BJ (cell line): ENCODE measurements around the gene PTTG1. TPM values are rescaled to one million over a fixed set of nuclear protein-coding genes. Genes with fewer than 3 reads are reported as not detected.

Source experiments
- CTCF ChIA-PET: fragments of 350-600 bp; formaldehyde crosslinking; extraction: SDS; loops from one replicate; lab custom pipeline; 2021; ENCODE audit warnings: antibody characterized with exemption, inconsistent platforms; lab: Yijun Ruan, JAX
- POLR2A ChIA-PET: fragments of 300-600 bp; sonication (Branson Sonifier 250); formaldehyde crosslinking; extraction: SDS; loops from one replicate; lab custom pipeline; 2021; ENCODE audit warnings: antibody characterized with exemption; lab: Charles Lee
- DNase-seq: peaks from one replicate; pipeline ENCODE4 v3.0.0-alpha.2; 2011; ENCODE audit warnings: low read depth
- H3K27me3 ChIP-seq: 2 replicates; pipeline ENCODE4 v1.6.0; 2011; ENCODE audit warnings: low read length; ENCODE audit not compliant: control insufficient read depth, insufficient read depth
- H3K36me3 ChIP-seq: 2 replicates; pipeline ENCODE4 v1.5.1; 2011; ENCODE audit warnings: low read length; ENCODE audit not compliant: control insufficient read depth, insufficient read depth
- H3K4me3 ChIP-seq: 2 replicates; pipeline ENCODE4 v1.5.1; 2011; ENCODE audit warnings: low read depth, mild to moderate bottlenecking, control low read depth, low read length
- polyA plus RNA-seq: library from polyadenylated mRNA; depleted of rRNA; stranded (reverse); fragments of >200 nt; gene quantifications from 2 replicates; pipeline ENCODE4 v1.2.3, GENCODE V29; 2011
- TF ChIP-seq, protein P1 (sequence below): IDR thresholded peaks from 2 replicates; pipeline ENCODE4 v1.5.1; 2011; ENCODE audit warnings: low read depth, mild to moderate bottlenecking, control low read depth, inconsistent platforms, low read length, moderate library complexity; ENCODE audit not compliant: insufficient read depth

Gene PTTG1
- polyA plus RNA-seq, 1 experiment = 59.3 TPM

DNA sequence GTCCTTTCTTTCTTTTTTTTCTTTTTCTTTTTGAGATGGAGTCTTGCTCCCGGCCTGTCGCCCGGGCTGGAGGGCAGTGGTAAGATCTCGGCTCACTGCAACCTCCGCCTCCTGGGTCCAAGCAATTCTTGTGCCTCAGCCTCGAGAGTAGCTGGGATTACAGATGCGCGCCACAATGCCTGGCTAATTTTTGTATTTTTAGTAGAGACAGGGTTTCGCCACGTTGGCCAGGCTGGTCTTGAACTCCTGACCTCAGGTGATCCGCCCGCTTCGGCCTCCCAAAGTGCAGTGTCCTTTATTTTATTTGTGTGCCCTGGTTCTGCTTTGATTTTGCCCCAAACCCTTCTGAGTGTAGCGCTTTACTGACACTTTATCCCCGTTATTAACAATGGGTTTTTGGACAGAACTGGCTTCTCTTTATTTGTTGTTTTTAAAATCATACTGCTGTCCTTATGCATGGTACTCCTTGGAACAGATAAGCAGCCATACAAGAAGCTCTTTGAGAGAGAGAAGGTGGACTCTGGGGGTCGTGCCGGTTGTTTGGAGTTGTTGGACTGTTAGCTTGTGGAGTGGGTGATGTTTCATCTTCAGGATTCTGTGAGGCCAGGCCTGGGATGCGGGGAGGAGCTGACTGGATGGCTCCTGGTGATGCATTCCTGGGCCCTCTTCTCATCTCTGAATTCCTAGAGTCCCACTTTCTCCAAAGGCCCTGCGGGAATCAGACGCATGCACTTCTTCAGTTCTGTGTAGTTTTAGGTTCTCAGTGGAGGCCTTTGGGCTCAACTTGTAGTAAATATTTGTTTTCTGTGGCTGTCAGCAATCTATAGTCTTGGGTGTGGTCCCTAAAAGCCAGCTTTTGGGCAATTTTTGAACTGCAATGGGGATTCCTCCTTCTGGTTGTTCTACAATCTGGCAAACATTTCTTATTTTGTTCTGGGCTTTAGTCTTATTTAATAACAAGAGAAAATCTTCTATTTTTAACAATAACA is 47.8 kb downstream of the PTTG1 start:
- CTCF ChIA-PET = interaction anchor here (2.0 to 3.7 kb wide), 2 partner anchors 30 to 31 kb away, joined by 10 to 33 read pairs; no protein-coding TSS in a partner anchor

DNA sequence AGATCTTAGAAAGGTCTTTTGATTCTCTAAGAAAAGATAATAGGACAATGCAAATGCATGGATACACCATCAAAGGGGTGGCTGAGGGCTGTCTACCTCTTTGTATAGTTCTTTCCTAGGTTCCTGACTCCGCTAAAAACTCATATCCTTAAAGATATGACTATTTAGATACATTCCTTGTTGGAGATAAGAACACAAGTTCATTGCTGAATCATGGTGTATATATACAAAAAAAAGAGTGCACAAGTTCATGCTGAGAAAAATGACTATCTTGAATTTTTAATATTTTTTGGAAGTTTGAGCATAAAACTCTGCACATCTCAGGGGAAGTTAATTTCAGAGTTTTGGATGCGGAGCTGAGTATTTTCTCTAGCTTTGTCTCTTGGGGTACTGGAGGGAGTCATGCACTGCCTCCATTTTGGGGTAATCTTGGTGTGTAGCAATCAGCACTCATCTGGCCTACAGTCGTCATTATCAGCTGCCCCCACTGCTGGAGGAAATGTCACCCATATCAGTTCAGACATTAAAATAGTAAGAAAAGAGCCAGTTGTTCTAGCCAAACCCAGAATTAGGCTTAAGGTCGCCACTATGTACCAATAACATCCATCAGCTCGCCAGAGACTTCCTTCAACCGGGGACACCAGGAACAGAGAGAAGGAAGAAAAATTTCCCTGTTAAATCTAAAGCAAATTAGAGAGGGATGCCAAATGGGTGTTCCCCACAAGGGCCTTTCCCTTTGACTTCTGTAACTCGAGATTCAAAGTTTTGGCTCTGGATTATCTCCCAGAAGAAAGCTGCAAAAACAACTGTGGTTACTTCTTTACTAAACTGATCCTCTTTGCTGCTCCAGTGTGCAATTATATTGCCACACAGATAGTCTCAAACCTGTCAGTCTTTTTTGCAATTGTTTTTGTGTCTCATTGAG is 49.0 kb downstream of the PTTG1 start:
- no peak overlapping the region for H3K4me3 ChIP-seq
- no peaks in the 10 kb centered on the region for H3K36me3 ChIP-seq
- CTCF ChIA-PET = interaction anchor here (2.0 kb wide), 1 partner anchor 32 kb away, joined by 10 read pairs; no protein-coding TSS in a partner anchor
- TF ChIP-seq, protein P1, sequence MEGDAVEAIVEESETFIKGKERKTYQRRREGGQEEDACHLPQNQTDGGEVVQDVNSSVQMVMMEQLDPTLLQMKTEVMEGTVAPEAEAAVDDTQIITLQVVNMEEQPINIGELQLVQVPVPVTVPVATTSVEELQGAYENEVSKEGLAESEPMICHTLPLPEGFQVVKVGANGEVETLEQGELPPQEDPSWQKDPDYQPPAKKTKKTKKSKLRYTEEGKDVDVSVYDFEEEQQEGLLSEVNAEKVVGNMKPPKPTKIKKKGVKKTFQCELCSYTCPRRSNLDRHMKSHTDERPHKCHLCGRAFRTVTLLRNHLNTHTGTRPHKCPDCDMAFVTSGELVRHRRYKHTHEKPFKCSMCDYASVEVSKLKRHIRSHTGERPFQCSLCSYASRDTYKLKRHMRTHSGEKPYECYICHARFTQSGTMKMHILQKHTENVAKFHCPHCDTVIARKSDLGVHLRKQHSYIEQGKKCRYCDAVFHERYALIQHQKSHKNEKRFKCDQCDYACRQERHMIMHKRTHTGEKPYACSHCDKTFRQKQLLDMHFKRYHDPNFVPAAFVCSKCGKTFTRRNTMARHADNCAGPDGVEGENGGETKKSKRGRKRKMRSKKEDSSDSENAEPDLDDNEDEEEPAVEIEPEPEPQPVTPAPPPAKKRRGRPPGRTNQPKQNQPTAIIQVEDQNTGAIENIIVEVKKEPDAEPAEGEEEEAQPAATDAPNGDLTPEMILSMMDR = no peak
- H3K27me3 ChIP-seq = no peaks in the 10 kb centered on the region
- POLR2A ChIA-PET = no interaction called here
- DNase-seq = no peak

More for the DNA sequence above, 47.8 kb downstream of the PTTG1 start:
- Histone ChIP-seq H3K4me3 (no peak overlapping the region), H3K36me3 (no peaks in the 10 kb centered on the region), H3K27me3 (no peaks in the 10 kb centered on the region)
- no peak for DNase-seq
- TF ChIP-seq, protein P1 = no peak
- POLR2A ChIA-PET = no interaction called here

GRCh38 chr5:160471761-160472160 is 50.1 kb downstream of the PTTG1 start:
- POLR2A ChIA-PET = no interaction called here
- H3K27me3 ChIP-seq = no peaks in the 10 kb centered on the region
- CTCF ChIA-PET = no interaction called here
- H3K36me3 ChIP-seq = no peaks in the 10 kb centered on the region
- H3K4me3 ChIP-seq = no peak overlapping the region
- TF ChIP-seq, protein P1 = no peak
- no peak for DNase-seq

- H3K36me3 ChIP-seq = no peaks in the 10 kb centered on the region
- DNase-seq = no peak
- no peak overlapping the region for H3K4me3 ChIP-seq
- ChIA-PET POLR2A (no interaction called here), CTCF (no interaction called here)
- TF ChIP-seq, protein P1 = no peak
- no peaks in the 10 kb centered on the region for H3K27me3 ChIP-seq
Observed at GRCh38 chr5:160472482-160472881, 50.8 kb downstream of the PTTG1 start.
